GM19025 (cell line): Measurements from ENCODE around the gene SUGCT.

Source experiments
- ATAC-seq: cut with Tn5 transposase; IDR thresholded peaks from one replicate; pipeline ENCODE4 v1.9.1; 2021; ENCODE audit warnings: mild to moderate bottlenecking, low read depth, moderate library complexity; ENCODE audit not compliant: unreplicated experiment

SUGCT gene

DNA sequence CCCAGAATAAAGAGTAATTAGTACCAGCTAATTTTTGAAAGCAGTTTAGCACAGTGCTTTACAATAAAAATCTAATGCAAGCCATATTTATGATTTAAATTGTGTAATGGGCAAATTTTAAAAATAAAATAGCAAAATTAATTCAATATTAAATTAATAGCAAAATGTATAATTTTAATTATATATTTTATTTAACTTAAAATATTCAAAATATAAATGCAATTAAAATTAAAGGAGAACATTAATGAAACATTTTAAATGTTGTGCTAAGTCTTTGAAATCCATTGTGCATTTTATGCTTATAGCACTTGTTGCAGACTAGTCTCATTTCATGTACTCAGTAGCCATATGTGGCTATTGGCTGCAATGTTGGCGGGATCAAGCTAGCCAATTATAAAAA lies 367.6 kb downstream of the SUGCT start:
- ATAC-seq = no peak

DNA sequence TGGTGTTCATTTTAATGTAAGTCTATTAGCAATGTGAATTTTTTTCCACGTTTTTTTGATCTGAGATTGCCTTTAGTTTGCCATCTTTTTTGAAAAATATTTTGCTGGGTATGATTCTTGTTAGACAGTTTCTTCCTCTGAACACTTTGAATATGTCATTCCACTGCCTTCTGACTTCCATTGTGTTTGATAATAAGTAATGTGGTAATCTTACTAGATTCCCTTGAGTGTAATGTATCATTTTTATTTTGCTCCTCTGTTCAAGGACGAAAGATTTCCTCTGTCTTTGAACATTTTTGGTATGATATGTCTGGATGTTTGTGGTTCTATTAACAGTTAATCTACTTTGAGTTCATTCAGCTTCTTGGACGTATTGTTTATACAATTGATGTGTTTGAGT lies 371.4 kb downstream of the SUGCT start:
- ATAC-seq = no peak

DNA sequence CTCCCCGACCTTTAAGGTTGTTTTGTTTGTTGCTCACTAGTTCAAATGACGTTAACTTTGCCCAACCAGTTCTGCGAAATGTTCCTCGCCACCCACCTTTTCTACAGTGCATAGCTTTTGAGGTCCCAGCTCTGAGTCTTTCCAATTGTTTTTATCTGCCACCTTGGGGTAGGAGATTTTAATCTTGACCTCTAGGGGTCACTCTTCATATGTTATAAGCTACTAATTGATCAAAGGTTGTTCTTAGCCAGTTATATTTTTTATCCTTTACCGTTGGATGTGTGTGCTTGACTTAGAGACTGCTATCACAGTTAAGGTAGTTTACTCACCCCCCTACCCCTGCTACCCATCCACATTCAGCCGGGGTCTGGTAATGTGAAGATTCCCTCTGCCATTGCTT lies 372.4 kb downstream of the SUGCT start:
- no peak for ATAC-seq

DNA sequence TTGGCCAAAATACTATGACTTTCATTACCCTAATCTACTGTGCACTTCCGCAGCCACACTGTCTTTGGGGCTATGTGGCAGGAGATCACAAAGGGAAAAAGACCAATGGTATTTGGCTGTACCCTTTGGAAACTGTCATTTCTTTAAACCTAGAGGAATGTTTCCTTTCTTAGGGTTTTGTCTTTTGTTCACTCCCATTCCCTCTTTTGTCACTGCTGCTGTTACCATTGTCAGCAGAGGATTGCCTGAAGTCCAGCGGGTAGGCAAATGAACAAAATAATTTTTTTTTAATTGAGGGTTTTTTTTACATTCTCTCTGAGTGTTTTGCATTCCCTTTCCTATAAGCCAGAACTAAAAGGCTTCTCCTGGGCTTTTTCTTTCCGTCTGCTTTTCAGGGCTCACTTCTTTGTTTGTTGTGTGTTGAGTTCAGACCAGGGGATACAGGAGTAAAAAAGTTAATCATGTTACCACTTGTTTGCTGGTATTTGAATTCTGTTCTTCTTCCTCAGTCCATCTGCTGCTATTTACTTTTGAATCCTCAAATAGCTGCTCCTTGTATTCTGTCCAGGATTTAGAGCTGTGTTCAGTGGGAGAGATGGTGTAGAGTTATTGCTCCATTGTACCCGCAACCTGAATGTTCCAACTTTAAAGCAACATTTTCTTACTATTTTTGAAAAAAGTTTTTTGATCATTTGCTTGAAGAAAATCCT lies 374.6 kb downstream of the SUGCT start:
- no peak for ATAC-seq

DNA sequence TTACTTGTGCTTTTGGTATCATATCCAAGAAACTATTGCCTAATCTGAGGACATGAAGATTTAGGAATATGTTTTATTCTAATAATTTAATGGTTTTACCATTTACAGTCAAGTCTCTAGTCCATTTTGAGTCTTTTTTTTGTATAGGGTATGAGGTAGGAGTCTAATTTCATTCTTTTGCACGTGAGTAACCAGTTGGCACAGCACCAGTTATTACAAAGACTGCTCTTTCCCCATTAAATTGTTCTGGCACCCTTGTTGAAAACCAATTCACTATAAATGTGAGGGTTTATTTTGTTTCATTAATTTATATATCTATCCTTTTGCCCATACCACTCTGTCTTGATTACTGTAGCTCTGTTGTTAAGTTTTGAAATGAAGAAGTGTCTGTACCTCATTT lies 381.6 kb downstream of the SUGCT start:
- ATAC-seq = no peak

DNA sequence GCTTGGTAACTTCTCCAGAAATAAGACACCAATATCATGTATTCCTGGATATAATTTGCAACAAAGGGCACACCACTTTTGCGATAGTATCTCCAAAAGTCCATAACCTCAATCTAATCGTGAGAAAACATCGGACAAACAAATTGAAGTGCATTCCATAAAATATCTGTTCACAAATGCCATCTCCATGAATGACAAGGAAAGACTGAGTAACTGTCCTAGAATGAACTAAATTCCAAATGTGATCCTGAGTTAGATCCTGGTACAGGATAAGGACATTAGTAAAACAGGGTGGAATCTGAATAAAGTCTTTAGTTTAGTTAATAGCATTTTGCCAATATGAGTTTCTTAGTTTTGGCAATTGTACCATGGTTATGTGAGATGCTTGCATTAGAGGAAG lies 384.2 kb downstream of the SUGCT start:
- ATAC-seq = no peak

DNA sequence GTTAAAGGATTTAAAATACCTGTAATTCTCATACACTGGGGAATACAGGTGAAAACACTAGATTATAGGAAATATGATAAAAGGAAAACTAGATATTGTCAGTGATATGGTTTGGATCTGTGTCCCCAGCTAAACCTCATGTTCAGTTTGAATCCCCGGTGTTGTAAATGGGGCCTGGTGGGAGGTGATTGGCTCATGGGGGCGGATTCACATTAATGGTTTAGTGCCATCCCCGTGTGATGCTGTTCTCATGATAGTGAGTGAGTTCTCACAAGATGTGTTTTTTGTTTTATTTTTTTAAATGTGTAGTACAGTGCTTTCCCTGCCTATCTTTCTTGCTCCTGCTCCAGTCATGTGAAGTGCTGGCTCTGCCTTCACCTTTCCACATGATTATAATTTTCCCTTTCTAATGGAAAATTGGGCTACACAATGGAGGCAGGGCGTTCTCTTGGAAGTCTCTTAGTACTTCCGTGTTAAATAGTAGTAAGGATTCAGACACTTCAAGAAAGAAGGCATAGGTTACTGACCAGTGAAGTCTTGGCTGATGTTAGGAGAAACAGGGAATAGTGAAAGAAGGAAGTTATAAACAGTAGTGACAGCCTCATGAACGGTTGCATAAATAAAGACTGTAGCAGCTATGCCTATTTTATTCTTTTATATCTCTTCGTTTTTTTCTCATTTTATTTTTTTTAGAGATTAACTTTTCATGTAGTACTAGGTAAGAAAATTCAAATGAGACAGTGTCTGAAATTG lies 386.4 kb downstream of the SUGCT start:
- no peak for ATAC-seq

DNA sequence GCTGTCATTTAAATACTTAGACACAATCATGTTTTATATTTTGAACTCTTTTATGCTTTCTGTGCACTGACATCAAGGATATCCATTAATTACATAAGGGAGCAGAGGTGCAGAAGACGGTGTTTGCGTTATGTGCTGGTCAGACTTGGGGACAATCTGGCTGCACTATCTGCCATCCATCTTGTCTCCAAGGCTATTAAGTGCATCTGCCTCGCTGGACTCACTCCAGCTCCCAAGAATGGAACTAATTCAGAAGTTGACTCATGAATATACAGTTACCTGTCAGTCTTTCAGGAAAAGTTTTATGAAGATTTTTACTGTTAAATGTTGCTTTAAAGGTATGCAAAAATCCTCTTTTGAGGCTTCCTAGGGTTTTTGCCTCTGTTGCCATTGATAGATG lies 391.0 kb downstream of the SUGCT start:
- no peak for ATAC-seq

DNA sequence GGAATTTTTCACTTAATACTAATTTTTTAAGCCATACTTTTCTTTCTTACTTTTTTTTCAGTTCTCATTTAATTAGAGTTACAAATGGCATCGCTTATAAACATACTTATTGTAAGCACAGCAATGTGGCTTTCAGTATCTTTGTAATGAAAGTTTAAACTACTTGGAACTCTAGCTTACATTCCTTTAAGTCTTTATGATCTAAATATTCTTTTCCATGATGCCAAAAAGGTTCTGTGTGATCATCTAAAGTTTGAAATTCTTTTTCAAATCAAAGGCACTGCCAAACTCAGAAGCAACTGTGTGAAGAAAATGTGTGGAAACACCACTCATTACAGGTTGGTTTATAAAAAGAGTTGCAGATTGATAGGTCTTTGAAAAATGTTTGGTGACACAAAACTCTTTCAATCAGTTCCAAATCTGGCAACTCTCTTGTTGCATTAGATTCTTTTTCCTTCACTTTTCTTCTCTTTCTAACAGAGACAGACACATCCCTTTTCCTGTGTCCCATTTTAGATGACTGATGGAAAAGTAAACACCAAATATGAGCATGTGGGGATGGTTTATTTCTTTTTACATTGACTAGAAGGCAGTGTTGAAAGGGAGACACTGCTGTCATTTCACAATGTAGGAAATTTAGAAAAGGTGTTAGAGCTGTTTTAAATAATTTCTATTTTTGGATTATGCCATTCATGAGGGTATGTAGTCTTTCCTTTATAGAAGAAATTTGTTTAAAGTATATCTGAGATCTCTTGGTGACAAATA lies 392.3 kb downstream of the SUGCT start:
- no peak for ATAC-seq

DNA sequence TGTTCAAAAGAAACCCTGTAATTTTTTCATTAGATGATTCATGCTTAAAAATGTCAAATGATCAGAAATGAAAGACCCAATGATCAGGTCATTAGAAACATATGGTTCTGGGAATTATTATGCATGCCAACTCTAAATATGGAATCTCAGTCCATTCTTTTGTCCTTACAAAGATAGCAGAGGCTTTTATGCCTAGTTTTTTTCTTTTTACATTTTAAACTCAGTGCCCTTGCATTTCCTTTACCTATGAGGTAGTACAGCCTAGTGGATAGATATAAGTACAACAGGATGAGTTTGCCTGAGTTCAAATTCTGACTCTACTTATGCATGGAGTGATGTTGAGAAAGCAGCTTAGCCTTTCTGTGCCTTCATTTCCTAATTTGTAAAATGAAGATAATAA lies 392.9 kb downstream of the SUGCT start:
- no peak for ATAC-seq

DNA sequence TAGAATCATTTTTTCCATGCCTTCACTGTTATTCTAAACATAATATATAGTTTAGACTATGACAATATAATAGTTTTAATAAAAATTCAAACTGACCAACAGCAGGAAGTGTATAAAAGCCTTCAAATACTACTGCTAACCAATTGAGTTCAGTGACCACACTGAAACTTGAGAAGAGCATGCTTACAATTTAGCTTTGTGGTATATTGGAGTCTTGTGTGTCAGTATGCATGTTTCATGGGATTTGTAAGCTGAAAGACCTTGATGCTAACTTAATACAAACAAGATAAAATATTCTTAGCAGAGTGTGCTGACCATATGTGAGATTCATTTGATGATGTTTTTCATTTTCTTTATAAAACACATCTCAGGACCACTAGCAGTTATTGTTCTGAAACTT lies 395.5 kb downstream of the SUGCT start:
- ATAC-seq = no peak

DNA sequence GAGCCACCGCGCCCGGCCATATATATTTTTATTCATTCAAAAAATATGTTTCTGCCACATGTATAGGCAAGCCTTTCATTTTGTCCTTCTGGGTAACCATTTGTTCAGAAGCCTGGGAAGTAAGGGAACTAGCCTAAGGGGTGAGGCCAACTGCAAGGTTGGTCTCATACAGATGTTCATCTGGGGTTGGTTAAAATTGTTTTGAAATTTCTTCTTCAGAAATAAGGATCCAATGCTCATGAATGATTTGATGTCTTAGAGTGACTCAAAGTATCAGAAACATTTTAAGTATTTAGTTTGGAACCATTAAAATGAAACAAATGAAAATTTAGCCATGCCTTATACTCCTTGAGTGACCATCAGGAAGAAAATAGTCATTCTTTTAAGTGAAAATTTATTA lies 397.2 kb downstream of the SUGCT start:
- no peak for ATAC-seq

DNA sequence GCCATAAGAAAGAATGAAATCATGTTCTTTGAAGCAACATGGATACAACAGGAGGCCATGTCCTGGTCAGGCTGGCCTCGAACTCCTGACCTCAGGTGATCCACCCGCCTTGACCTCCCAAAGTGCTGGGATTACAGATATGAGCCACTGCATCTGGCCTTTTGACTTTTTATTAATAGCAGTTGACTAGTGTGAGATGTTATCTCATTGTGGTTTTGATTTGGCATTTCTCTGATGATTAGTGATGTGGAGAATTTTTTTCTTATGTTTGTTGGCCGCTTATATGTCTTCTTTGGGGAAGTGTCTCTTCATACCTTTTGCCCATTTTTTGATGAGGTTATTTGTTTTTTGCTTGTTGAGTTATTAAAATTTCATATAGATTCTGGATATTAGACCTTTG lies 400.9 kb downstream of the SUGCT start:
- no peak for ATAC-seq

DNA sequence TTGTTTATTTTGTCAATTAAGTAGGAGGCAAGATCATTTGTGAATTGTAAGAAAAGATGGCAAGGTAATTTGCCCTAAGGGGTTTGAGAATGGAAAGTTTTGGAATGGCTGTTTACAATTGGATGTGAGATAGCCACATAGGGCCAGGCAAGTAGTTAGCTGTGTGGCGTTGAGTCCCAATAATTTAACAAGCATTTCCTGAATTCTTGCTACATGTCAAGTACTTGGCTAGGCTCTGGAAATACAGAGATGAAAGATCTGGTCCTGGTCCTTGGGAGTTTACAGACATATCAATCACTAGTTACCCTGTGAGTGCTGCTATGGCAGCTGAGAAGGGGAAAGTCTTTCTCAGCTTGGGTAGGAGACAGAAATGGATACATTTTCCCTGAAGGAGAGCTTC lies 401.6 kb downstream of the SUGCT start:
- no peak for ATAC-seq

DNA sequence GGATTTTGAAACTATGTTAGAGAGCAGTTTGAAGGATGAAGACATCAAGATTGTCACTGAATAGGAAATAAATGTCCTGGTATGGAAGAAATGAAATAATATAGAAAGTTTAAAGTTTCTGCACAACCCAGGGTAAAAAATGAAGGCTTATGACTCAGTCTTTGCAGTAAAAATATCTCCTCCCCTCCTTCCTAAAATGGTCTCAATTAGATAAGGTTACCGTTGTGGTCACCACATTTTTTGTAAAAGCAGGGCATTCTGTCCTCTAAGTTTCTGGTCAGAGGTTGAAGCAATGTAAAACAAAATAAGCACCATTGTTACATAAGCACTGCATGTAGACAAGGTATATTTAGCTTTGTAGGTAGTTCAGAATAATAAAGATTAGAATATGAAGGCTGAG lies 403.5 kb downstream of the SUGCT start:
- no peak for ATAC-seq

DNA sequence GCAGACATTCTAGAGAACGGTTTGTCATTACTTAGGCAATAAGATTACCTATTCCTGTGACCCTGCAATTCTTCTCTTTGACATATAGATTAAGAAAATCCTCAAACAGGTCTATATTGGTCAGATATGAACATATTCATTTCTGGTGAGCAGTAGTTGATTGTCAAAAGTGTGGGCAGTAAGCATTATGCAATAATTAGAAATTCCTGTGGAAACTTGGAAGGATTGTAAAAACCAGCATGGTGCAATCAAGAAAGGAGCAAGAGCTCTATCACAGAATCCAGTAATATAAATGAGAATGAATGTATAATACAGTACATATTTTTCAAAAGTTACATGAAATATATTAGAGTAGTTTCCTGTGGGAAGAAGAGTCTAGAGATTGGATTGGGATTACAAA lies 406.5 kb downstream of the SUGCT start:
- ATAC-seq = no peak

DNA sequence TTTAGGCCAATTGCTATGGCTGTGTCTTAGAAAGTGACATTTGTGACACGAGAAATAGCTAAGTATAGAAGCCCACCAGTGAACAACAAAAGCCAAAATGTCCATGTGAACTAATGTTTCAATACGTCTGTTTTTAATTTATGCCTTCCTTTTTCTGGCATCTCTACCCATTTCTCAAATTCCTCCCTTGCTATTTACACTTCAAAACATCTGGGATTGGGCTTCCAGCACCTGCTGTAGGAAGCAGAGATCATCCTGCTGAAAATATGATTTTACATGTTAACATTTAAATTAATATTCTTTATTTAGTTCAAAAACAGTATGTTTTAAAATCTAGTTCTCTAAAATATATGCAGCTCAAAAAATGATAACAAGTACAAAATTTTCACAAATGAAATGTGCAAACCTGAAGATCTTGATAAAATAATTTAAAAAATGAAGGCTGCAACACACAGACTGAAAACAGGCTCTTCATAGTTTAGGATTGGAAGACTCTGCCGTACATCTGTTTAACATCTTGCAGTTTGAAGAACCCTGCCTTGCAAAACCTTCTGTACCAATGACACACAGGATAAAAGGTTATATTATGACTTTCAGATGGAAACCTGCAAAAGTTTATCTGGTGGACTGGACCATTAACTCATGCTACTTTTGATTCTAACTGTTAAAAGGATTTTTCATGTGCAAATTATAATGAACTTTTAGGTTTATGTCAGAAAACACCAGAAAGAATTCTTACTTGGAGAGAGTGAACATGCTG lies 408.4 kb downstream of the SUGCT start:
- ATAC-seq = no peak

DNA sequence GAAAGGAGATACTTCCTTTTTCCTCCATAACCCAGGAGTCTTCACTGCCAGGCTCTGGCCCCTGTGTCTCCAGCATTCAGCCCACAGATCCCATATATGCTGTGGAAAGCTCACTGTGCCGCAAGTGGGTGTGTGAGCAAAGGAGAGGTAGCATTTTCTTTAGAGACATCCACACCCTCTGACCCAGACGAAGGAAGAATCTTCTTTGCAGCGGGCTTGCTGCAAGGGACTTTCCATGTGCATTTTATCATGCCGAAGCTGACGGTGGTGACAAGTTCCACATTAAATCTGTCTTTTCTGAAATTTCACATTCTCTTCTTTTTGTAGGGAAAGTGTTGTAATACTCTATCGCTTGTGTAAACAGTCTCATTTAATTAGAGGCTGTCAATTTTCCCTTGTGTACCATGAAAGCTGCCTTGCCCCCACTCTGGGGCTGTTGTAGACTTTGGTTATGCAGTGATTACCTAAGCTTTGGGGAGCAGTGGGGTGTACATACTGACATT lies 409.5 kb downstream of the SUGCT start:
- ATAC-seq = no peak

DNA sequence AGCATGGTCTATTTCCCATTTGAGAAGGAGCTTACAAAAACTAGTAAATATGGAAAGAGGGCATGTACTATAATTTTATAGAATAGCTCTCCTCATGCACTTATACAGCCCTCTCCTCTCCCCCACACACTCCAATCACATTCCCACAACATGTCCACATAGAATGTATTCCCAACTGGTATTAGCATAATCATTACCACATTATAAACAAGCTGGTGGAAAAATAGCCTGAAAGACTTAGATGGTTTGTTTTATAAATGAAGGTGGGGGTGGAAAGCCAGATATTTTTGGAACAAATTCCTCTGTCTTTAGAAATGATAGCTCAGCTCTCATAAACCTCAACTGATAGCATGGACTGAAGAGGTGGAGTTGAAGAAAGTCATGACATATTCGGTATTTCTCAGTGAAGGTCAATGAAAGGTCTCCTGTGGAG lies 410.1 kb downstream of the SUGCT start:
- ATAC-seq = no peak

DNA sequence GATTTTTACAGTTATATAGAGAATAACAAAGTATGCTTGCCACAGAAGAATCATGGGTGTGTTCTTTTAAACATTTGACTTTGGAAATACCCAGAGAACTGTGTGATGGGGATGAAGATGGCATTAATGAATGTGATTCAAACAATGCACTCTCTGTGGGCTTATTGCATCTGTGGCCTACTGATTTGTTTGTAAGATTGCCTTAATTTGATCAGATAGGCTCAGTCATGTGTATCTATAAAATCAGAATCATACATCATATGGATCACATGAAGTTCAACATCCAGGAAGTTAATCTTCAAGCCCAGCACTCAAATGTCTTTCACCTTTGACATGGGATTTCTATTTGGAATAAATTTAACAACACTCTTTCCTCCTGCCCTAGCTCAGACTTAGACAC lies 410.9 kb downstream of the SUGCT start:
- ATAC-seq = no peak
